B cell (primary cell): ENCODE results near the gene KCNC1. TPM values are rescaled to one million over a fixed set of nuclear protein-coding genes. Genes with fewer than 3 reads are reported as not detected.

Experiments
- ATAC-seq: fragments of 200-7000 bp; cut with Tn5 transposase; one replicate; pipeline ENCODE4 v1.10.0; 2021; ENCODE audit warnings: low read depth, mild to moderate bottlenecking, moderate number of reproducible peaks, moderate library complexity
- CTCF ChIA-PET: fragments of 350-600 bp; sonication (Branson Sonifier 250); formaldehyde crosslinking; loops from one replicate; lab custom pipeline; 2021; ENCODE audit warnings: antibody characterized with exemption, inconsistent platforms; lab: Charles Lee
- POLR2A ChIA-PET: fragments of 350-600 bp; sonication (Branson Sonifier 250); formaldehyde crosslinking; loops from one replicate; lab custom pipeline; 2021; ENCODE audit warnings: antibody characterized with exemption; lab: Charles Lee
- DNase-seq: peaks from one replicate; pipeline ENCODE4 v3.0.0; 2013
- H2AFZ ChIP-seq: 2 replicates; pipeline ENCODE4 v1.6.1; 2012; ENCODE audit warnings: mild to moderate bottlenecking, low read depth, low read length; ENCODE audit not compliant: insufficient read depth, poor library complexity, severe bottlenecking
- H3K27ac ChIP-seq, 2 donors: 1 replicate in 1 of 2; 2 replicates in 1 of 2; pipeline ENCODE4 v1.5.1; 2012 to 2013; ENCODE audit warnings: low read length in 2 of 2, mild to moderate bottlenecking in 2 of 2, moderate library complexity in 1 of 2
- H3K27me3 ChIP-seq, 4 experiments: fragments of 200-600 bp in 1 of 4; sonication (generic) in 1 of 4; replicated peaks in 1 of 4; 1 replicate in 2 of 4; 2 replicates in 2 of 4; pipeline versions ENCODE4 v1.6.1 to v1.7.0; 2013 to 2016; ENCODE audit warnings: low read length in 3 of 4, mild to moderate bottlenecking in 2 of 4, mixed read lengths in 1 of 4, moderate library complexity in 1 of 4; ENCODE audit not compliant: insufficient read depth in 4 of 4, control insufficient read depth in 3 of 4; ENCODE audit errors: control extremely low read depth in 1 of 4
- H3K36me3 ChIP-seq, 2 experiments: replicated peaks in 1 of 2; 1 replicate in 1 of 2; 2 replicates in 1 of 2; pipeline versions ENCODE4 v1.6.1 to v1.7.1; 2013; ENCODE audit warnings: low read length in 1 of 2; ENCODE audit not compliant: insufficient read depth in 2 of 2, control insufficient read depth in 1 of 2; ENCODE audit errors: control extremely low read depth in 1 of 2, extremely low read depth in 1 of 2
- H3K4me1 ChIP-seq, 2 donors: fragments of 200-600 bp in 1 of 2; sonication (generic) in 1 of 2; 1 replicate in 1 of 2; 2 replicates in 1 of 2; pipeline versions ENCODE4 v1.5.1 to v1.6.1; 2013 to 2017; ENCODE audit warnings: low read length in 2 of 2; ENCODE audit not compliant: control insufficient read depth in 2 of 2, insufficient read depth in 2 of 2
- H3K4me2 ChIP-seq: replicated peaks from 2 replicates; pipeline ENCODE3; 2012; ENCODE audit warnings: mild to moderate bottlenecking, low read depth, low read length; ENCODE audit not compliant: poor library complexity, severe bottlenecking
- H3K4me3 ChIP-seq, 5 experiments: fragments of 200-600 bp in 1 of 5; sonication (generic) in 1 of 5; 1 replicate in 3 of 5; 2 replicates in 2 of 5; pipeline versions ENCODE4 v1.5.1 to v1.7.0; 2011 to 2016; ENCODE audit warnings: low read length in 4 of 5, mild to moderate bottlenecking in 4 of 5, low read depth in 2 of 5, control low read depth in 1 of 5, moderate library complexity in 1 of 5; ENCODE audit not compliant: insufficient read depth in 1 of 5; ENCODE audit errors: control extremely low read depth in 1 of 5, extremely low read depth in 1 of 5
- H3K79me2 ChIP-seq: fragments of 200-600 bp; sonication (generic); one replicate; pipeline ENCODE4 v1.6.0; 2016; ENCODE audit warnings: low read length; ENCODE audit not compliant: control insufficient read depth, insufficient read depth
- H3K9ac ChIP-seq: fragments of 200-600 bp; sonication (generic); 2 replicates; pipeline ENCODE4 v1.6.1; 2017; ENCODE audit warnings: mild to moderate bottlenecking, low read length, moderate library complexity
- H3K9me3 ChIP-seq, 3 donors: one replicate each; pipeline versions ENCODE4 v1.6.1 to v1.7.1; 2013; ENCODE audit warnings: low read length in 2 of 3; ENCODE audit not compliant: control insufficient read depth in 2 of 3, insufficient read depth in 1 of 3; ENCODE audit errors: control extremely low read depth in 1 of 3
- H4K20me1 ChIP-seq: 2 replicates; pipeline ENCODE4 v1.6.0; 2012; ENCODE audit warnings: mild to moderate bottlenecking, low read length; ENCODE audit not compliant: insufficient read depth, control insufficient read depth, poor library complexity, severe bottlenecking
- H3K27ac Mint-ChIP-seq: one replicate; pipeline ENCODE4 v1.8.0; 2021; ENCODE audit warnings: mixed read lengths
- H3K27me3 Mint-ChIP-seq: one replicate; pipeline ENCODE4 v1.8.0; 2021; ENCODE audit warnings: mixed read lengths
- H3K4me1 Mint-ChIP-seq: one replicate; pipeline ENCODE4 v1.8.0; 2021; ENCODE audit warnings: mixed read lengths
- H3K4me3 Mint-ChIP-seq: one replicate; pipeline ENCODE4 v1.8.0; 2021; ENCODE audit warnings: mixed read lengths
- H3K9me3 Mint-ChIP-seq: one replicate; pipeline ENCODE4 v1.8.0; 2022; ENCODE audit warnings: mixed read lengths; ENCODE audit not compliant: insufficient read depth
- EZH2 ChIP-seq: IDR thresholded peaks from 2 replicates; pipeline ENCODE4 v1.6.1; 2012; ENCODE audit warnings: borderline replicate concordance, low read depth, mild to moderate bottlenecking, moderate library complexity, low read length; ENCODE audit not compliant: insufficient read depth, poor library complexity, severe bottlenecking
- WGBS: methylation state at CpG from one replicate; pipeline ENCODE4 v1.1.5; 2013; ENCODE audit warnings: missing lambda C conversion rate; ENCODE audit not compliant: insufficient coverage; 5-methylcytosine and 5-hydroxymethylcytosine counted together
- intact Hi-C: fragments of 100-400 bp; cut with micrococcal nuclease; formaldehyde crosslinking; loops from one replicate; pipeline ENCODE4 v1.10.0; 2022
- polyA plus RNA-seq: library from polyadenylated mRNA; depleted of rRNA; stranded (reverse); fragments of >200 nt; gene quantifications from 2 replicates; pipeline ENCODE4 v1.2.3, GENCODE V29; 2012
- total RNA-seq, 2 donors: library from RNA; stranded (reverse); fragments of 120-200 nt in 1 of 2; gene quantifications; 1 replicate in 1 of 2; 2 replicates in 1 of 2; pipeline versions ENCODE4 v1.2.3 to v1.2.4, GENCODE V29; 2013 to 2022
- TF ChIP-seq, protein P1 (sequence below): fragments of 200-600 bp; IDR thresholded peaks from one replicate; pipeline ENCODE4 v1.8.0; 2022; ENCODE audit warnings: antibody characterized with exemption, mild to moderate bottlenecking

The KCNC1 gene
- total and polyA plus RNA-seq, 2 donors (not counting 1 experiment from before 2014, with no cell fraction given) = not detected

DNA sequence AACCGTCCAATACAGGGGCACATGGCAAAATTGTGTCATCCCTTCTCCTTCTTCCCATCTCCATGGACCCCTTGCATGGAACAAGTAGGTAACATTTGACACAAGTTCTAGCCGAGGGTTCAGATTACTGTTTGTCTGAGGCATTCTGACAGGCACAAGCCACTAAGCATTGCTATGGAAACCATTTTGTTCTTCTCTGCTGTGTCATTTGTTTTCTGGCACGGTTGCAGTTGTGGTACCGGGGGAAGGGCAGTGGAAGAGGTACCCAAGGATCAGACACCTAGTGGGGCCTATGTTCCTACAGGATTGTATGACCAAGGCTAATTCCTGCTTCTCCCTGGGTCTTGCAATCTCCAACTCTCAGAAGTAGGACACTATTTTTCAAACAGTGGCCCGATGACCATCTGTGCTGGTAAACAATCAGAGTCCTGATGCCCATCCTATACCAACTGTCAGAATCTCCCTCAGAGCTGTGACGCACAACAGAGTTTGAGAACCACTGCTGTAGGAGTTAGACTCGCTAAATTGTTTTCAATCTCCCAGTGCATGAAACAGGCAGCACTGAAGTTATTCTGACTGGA lies 69.3 kb downstream of the KCNC1 start:
- H3K27me3 Mint-ChIP-seq = no peaks in the 10 kb centered on the region
- TF ChIP-seq EZH2 = no peak
- TF ChIP-seq, protein P1, sequence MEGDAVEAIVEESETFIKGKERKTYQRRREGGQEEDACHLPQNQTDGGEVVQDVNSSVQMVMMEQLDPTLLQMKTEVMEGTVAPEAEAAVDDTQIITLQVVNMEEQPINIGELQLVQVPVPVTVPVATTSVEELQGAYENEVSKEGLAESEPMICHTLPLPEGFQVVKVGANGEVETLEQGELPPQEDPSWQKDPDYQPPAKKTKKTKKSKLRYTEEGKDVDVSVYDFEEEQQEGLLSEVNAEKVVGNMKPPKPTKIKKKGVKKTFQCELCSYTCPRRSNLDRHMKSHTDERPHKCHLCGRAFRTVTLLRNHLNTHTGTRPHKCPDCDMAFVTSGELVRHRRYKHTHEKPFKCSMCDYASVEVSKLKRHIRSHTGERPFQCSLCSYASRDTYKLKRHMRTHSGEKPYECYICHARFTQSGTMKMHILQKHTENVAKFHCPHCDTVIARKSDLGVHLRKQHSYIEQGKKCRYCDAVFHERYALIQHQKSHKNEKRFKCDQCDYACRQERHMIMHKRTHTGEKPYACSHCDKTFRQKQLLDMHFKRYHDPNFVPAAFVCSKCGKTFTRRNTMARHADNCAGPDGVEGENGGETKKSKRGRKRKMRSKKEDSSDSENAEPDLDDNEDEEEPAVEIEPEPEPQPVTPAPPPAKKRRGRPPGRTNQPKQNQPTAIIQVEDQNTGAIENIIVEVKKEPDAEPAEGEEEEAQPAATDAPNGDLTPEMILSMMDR = no peak
- 93% methylated on average over 7 of the region's 7 CpGs for WGBS

DNA sequence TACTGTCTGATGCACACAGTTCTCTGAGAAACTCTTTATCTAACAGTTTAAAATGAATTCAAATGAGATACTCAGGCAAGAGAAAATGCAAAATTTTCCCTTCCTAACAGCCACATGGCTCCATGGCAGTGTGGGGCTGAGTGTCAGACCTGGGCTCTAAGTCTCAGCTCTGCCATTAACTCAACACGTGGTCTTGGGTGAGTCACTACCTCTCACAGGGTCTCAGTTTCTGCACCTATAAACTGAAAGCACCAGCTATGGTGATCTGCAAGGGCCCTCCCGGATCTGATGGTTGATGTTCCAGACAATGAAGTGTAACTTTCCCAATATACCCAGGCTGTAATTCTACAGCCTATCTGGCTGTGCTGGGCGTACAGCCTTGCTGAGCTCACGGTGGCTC lies 70.5 kb downstream of the KCNC1 start:
- H3K9ac ChIP-seq = no peak overlapping the region
- H2AFZ ChIP-seq = no peak overlapping the region
- WGBS = 97% methylated on average over 3 of the region's 4 CpGs
- no peak overlapping the region for H3K27ac Mint-ChIP-seq
- ChIA-PET CTCF (no interaction called here), POLR2A (no interaction called here)
- H3K4me3 ChIP-seq = no peak overlapping the region
- no peaks in the 10 kb centered on the region for H3K27me3 ChIP-seq
- no peaks in the 10 kb centered on the region for H3K79me2 ChIP-seq
- intact Hi-C loops = no loop called here
- no peak for TF ChIP-seq EZH2
- TF ChIP-seq, protein P1 = no peak
- DNase-seq (no peak), ATAC-seq (no peak)
- H3K9me3 Mint-ChIP-seq = no peaks in the 10 kb centered on the region
- no peaks in the 10 kb centered on the region for H3K4me1 ChIP-seq
- no peaks in the 10 kb centered on the region for H4K20me1 ChIP-seq
- H3K4me1 Mint-ChIP-seq = no peaks in the 10 kb centered on the region
- no peak overlapping the region for H3K27ac ChIP-seq
- H3K36me3 ChIP-seq = no peaks in the 10 kb centered on the region
- no peak overlapping the region for H3K4me3 Mint-ChIP-seq
- H3K9me3 ChIP-seq = no peaks in the 10 kb centered on the region
- no peaks in the 10 kb centered on the region for H3K27me3 Mint-ChIP-seq
- H3K4me2 ChIP-seq = no peak overlapping the region

More for the DNA sequence above, 69.3 kb downstream of the KCNC1 start:
- Histone ChIP-seq H4K20me1 (no peaks in the 10 kb centered on the region), H3K4me3 (no peak overlapping the region), H3K27me3 (no peaks in the 10 kb centered on the region), H2AFZ (no peak overlapping the region), H3K36me3 (no peaks in the 10 kb centered on the region), H3K79me2 (no peaks in the 10 kb centered on the region), H3K9me3 (no peaks in the 10 kb centered on the region), H3K4me1 (no peaks in the 10 kb centered on the region), H3K9ac (no peak overlapping the region), H3K4me2 (no peak overlapping the region), H3K27ac (no peak overlapping the region)
- DNase-seq (no peak), ATAC-seq (no peak)
- Mint-ChIP-seq H3K27ac (no peak overlapping the region), H3K4me1 (no peaks in the 10 kb centered on the region), H3K4me3 (no peak overlapping the region), H3K9me3 (no peaks in the 10 kb centered on the region)
- ChIA-PET CTCF (no interaction called here), POLR2A (no interaction called here)
- intact Hi-C loops = no loop called here
